GM21367 (cell line): ENCODE data around the gene CASK.

ENCODE experiments used
- ATAC-seq: cut with Tn5 transposase; IDR thresholded peaks from one replicate; pipeline ENCODE4 v1.9.1; 2021; ENCODE audit not compliant: unreplicated experiment

The CASK gene

DNA sequence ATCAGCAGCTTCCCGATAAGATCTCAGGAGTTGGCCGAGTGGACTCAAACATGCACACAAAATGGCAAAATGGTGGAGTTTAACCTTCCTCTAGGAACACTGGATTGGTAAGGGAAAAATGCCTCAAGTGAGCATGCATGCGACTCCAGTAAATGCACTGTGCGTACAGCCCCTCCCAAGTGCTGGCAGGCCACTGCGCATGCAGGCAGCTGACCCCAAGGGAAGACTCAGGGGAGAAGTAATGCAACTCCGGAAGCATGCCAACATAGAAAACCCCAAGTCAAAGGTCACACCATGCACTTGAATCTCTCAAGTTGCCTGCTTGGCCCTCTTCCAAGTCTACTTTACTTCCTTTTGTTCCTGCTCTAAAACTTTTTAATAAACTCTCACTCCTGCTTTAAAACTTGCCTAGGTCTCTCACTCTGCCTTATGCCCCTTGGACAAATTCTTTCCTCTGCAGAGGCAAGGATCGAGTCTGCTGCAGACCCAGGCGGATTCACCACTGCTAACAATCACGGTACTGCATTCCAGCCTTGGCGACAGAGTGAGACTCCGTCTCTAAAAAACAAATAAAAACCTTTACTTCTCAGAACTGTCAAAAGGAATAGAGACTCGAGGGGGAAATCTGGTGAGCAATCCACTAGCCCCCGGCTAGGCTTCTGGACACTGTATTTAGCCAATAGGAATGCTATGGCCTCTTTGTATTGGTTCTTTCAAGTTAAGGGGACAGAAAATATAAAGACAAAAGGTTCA, 442.7 kb downstream of the CASK start:
- ATAC-seq = no peak

DNA sequence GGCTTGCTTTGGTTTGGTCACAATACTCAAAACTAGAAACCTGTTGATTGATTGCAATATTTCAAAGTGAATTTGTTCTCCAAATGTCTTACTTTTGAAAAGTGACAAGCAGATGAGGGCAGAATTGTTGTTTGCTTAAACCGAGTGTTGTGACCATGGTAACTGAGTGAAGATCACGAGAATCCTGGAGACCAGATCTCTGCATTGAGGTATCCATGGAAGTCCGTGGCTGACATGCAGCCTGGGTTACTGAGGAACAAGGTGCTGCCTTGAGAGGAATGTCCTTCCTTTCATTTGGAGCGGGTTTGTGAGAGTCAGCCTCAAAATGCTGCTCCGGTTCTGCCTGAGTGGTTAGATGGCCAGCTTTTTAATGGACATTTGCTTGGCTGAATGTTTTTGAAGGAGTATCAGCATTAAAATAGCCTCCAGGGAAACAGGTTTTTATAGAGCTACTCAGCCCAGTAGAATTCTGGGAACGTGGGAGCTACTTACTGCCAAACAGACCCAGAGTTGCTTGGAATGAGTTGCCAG, 444.9 kb downstream of the CASK start:
- no peak for ATAC-seq

DNA sequence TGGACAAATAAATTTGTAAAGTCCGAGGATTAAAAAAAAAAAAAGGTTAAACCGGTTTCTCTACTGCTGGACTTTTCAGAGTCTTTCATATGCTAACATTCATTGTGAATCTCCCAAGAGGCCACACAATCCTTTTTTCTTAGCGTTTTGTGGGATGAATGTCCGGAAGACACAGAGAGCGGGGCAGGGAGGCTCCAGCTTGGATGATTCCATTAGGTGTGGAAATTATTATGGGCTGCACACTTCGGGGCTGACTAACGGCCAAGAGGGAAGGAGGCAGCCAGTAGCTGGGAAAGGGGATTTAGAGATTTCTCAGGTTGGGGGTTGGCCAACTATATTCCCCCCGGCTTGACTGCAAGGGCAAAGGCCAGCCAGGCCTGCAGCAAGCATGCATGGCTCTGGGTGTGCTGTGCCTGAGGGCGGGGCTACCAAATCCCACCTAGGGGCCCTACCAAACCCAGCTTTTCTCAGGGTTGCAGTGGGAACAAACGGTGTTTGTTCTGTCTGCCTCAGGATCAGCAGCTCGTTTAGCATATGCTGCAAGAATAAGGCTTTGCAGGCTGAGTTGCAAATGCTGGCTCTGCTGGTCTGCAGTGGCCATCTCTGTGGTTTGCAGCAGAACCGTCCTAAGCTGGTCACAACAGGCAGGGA, 447.6 kb downstream of the CASK start:
- ATAC-seq = no peak

DNA sequence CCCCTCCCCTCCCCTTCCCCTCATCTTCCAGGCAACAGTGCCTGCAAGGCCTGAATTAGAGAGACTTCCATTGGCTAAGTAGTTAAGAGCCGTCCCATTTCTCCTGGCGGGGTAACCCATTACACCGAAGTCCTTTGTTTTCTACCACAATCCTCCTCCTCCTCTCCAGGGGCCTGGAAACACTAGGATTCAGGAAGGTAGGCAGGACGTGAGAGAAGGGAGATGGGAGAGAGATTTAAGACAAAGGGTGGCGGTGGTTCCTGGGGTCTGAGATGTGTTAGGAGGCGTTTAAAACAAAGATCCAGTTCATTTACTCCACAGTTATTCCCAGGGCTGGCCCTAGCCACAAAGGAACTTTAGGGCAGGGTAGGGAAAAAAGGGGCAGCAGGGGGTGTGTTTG, 448.2 kb downstream of the CASK start:
- no peak for ATAC-seq

DNA sequence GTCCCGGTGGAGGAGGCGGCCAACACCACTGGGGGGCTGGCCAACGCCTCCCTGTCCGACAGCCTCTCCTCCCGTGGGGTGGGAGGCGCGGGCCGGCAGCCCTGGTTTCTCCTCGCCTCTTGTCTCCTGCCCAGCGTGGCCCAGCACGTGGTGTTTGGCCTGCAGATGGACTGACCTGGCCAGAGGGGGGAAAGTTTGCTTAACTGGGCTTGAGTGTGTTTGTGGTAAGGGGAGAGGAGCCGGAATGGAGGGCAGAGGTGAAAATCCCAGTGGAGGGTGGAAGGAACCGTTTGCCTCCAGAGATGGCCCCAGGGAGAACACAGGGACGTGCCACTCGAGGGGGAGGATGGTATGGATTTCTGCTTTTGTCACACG, 448.6 kb downstream of the CASK start:
- no peak for ATAC-seq

DNA sequence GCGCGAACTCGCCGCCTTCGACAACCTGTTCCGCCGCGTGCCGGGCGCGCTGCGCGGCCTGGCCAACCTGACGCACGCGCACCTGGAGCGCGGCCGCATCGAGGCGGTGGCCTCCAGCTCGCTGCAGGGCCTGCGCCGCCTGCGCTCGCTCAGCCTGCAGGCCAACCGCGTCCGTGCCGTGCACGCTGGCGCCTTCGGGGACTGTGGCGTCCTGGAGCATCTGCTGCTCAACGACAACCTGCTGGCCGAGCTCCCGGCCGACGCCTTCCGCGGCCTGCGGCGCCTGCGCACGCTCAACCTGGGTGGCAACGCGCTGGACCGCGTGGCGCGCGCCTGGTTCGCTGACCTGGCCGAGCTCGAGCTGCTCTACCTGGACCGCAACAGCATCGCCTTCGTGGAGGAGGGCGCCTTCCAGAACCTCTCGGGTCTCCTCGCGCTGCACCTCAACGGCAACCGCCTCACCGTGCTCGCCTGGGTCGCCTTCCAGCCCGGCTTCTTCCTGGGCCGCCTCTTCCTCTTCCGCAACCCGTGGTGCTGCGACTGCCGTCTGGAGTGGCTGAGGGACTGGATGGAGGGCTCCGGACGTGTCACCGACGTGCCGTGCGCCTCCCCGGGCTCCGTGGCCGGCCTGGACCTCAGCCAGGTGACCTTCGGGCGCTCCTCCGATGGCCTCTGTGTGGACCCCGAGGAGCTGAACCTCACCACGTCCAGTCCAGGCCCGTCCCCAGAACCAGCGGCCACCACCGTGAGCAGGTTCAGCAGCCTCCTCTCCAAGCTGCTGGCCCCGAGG, 449.2 kb downstream of the CASK start:
- no peak for ATAC-seq

DNA sequence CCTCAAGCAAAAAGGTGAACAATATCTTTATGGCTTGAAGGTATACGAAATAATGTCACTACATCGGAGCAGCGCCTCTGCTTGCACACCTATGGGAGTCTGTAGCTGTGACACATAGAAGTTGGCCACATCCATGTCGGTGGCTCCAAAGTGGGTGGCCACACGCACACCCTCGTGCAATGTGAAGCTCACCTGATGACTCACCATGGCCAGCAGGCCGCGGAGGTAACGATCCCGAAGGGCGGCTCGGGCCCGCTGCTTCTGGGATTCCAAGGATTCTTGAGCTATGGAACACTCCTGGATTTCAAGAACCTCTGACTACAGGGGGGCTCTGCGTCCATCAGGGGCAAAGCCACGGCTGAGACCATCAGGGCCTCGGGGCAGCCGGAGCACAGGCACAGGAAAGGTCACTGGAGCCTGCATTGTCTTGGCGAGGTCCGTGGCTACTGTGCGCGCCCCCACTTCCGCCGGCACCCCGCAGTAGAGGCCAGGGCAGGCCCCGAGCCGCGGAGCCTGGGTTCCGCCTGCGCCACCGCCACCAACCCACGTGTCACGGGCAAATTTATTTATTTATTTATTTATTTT, 451.0 kb downstream of the CASK start:
- ATAC-seq = no peak

DNA sequence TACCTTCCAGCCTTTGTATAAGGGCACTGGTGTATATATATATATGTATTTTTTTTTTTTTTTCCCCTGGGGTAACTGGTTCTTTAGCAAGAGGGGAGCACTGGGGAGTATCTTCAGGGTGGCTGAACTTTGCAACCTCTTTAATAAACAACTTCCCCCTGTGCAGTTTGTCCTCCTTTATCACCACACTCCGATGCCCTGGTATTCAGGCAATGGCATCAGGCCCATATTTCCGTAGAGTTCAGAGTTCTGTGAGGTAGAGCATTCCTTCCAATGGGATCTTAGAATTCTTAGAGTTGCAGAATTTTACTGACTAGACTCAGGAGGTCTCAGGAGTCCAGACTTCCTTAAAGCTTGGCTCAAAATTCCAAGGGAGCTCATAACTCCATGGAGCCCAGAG, 451.6 kb downstream of the CASK start:
- no peak for ATAC-seq

DNA sequence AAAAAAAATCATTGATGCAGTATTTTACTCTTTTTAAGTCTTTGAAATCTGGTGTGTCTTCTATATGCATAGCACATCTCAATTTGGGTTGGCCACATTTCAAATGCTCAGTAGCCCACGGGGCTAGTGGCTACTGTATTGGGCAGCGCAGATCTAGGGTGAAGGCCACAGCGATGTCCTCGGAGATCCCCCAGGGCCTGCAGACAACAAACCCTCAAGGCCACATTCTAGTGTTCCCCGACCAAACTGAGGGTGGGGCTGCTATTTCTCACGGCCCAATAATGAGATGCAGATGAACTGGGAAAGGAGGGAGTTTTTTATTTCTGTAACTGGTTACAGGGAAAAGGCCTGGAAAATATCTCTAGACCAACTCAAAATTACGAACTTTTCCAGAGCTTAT, 452.6 kb downstream of the CASK start:
- ATAC-seq = no peak

DNA sequence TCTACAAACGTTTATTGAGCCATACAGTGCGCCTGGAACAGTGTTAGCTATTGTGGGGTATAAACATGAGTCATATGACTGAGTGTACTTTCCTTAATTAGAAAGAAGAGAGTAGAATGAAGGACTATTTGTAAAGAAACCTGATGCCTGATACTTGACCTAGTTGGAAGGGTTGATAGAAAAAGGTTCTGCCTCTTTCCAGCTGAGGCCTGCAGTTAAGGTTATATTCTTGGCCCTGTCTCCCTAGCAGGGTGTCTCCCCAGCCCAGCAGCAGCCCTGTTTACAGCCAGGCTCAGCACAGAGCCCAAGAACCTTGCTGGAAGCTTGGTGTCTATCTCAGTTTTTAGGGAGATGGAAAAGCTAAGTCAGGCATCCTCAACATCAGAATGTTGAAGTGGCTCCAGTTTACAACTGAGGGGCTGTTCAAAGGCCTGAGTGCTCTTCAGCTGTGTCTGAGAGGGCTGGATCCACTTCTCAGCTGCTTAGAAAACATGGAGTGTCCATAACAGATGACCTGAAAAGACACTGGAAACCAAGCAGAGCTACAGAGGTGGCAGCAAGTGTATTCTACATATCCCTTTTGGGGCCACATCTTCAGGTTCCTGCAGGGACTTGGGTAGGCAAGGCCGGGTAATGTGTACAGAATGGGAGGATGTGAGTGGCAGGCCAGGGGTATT, 454.6 kb downstream of the CASK start:
- no peak for ATAC-seq
